ENCODE results near the gene JMJD8.
A peak's percentile ranks its signal among the peaks of the same experiment; 100 is the strongest.

The JMJD8 gene, protein sequence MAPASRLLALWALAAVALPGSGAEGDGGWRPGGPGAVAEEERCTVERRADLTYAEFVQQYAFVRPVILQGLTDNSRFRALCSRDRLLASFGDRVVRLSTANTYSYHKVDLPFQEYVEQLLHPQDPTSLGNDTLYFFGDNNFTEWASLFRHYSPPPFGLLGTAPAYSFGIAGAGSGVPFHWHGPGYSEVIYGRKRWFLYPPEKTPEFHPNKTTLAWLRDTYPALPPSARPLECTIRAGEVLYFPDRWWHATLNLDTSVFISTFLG
- long read RNA-seq, donor 1, transcript JMJD8-201 (9 exons, 2,038 nt) = major isoform, 20 of 25 reads
- long read RNA-seq, donor 1, partial matches to known transcripts = 0 of 25 reads
- long read RNA-seq, donor 1, other reads (novel, unspliced or antisense) = 0 of 25 reads
- long read RNA-seq, donor 2, transcript JMJD8-201 (9 exons, 2,038 nt) = major isoform, 8 of 9 reads
- long read RNA-seq, donor 2, partial matches to known transcripts = 0 of 9 reads
- long read RNA-seq, donor 2, other reads (novel, unspliced or antisense) = 0 of 9 reads
- long read RNA-seq, donor 3, transcript JMJD8-201 (9 exons, 2,038 nt) = major isoform, 10 of 60 reads
- long read RNA-seq, donor 3, partial matches to known transcripts = 13 of 60 reads
- long read RNA-seq, donor 3, other reads (novel, unspliced or antisense) = 36 of 60 reads
- long read RNA-seq, donor 4, transcript JMJD8-201 (9 exons, 2,038 nt) = major isoform, 7 of 13 reads
- long read RNA-seq, donor 4, partial matches to known transcripts = 0 of 13 reads
- long read RNA-seq, donor 4, other reads (novel, unspliced or antisense) = 0 of 13 reads
- long read RNA-seq, donor 5, transcript JMJD8-201 (9 exons, 2,038 nt) = major isoform, 18 of 21 reads
- long read RNA-seq, donor 5, partial matches to known transcripts = 0 of 21 reads
- long read RNA-seq, donor 5, other reads (novel, unspliced or antisense) = 0 of 21 reads
- long read RNA-seq, donor 6, transcript JMJD8-201 (9 exons, 2,038 nt) = major isoform, 19 of 24 reads
- long read RNA-seq, donor 6, partial matches to known transcripts = 0 of 24 reads
- long read RNA-seq, donor 6, other reads (novel, unspliced or antisense) = 0 of 24 reads
- long read RNA-seq, donor 7 = 0 reads
- long read RNA-seq, donor 8, transcript JMJD8-201 (9 exons, 2,038 nt) = major isoform, 20 of 24 reads
- long read RNA-seq, donor 8, partial matches to known transcripts = 0 of 24 reads
- long read RNA-seq, donor 8, other reads (novel, unspliced or antisense) = 0 of 24 reads

DNA sequence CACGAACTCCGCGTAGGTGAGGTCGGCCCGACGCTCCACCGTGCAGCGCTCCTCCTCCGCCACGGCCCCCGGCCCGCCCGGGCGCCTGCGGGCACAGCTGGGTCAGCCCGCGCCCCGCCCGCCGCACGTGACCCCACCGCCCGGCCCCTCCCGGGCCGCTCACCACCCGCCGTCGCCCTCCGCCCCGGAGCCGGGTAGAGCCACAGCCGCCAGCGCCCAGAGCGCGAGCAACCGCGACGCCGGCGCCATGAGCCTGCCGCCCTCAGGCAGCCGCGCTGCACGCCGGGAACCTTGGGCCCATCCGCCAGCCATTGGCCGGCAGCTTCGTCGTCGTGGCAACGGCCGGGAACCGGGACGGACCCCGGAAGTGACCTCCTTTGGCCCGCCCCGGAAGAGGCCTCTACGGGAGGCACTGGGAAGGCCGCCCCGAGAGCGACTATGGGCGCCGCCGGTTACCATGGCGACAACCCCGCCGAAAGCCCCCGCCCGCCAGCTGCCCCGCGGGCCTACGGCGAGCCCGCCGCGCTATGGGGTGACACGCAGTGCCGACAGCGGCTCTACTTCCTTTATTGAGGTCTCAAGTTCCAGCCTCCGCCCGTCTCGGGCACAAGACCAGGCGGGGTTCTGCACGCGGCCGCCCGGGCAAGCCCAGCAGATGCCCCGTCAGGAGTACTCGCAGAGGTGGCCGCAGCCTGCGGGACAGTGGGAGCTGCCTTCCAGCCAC lies at the start of gene JMJD8:
Gene JMJD8 (minus strand): TSS at position 264 of the 724 bp plus-strand sequence. CDS start 15 bp downstream, at position 249.
- DNase-seq = peak; percentile 88

DNA sequence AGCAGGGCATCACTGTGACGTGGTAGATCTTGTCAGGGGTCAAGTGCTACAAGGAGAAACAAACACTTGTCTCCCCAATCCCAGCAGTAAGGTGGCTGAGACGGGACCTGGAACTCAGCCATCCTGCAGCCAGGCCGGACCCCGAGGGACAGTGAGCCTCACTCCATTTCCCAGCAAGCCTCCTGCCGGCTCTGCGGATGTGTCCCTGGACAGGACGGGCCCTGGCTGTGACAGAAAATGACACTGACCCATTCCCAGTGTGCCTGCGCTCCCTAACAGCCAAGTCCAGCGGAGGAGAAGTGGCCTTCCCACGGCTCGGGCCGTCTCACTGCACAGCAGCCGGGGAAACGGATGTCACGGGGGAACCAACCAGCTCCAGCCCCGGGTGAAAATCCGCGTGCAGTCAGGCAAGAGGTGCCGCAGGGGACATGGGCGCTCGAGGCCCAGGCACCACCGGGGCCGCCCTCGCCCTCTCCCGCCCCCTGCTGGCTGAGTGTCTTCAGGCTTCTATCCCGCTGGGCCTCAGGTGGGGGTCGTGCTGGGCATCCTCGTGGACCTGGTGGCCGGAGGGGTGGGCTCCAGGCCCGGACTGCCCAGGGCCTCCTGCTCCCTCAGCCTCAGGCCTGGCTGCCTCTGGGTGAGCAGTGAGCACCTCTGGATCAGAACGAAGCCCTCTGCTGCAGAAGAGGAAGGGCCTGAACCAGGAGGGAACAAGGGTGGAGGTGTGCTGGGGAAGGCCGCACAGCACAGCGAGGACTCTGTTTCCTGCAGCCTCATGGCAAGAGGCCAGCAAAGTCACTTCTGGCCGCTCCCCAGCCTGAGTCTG lies 49.5 kb upstream of the JMJD8 start:
- DNase-seq = no peak

DNA sequence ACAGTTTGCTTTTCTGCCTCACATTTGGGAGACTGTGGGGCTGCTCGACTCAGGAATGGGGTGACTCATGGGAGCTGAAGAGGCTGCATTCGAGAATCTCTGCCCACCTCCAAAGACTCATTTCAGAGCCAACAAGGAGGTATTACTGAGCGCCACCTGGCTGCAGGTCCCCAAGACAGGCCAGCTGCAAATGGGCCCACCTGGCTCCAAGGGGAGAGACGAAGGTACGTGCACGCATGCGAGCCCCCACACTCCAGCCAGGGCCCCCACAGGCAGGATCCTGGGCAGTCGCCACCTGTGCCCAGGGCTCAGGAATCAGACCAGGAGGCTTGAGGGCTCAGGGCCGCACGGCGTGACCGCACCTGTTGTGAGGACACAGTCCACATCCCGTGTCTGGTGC lies 48.8 kb upstream of the JMJD8 start:
- no peak for DNase-seq

DNA sequence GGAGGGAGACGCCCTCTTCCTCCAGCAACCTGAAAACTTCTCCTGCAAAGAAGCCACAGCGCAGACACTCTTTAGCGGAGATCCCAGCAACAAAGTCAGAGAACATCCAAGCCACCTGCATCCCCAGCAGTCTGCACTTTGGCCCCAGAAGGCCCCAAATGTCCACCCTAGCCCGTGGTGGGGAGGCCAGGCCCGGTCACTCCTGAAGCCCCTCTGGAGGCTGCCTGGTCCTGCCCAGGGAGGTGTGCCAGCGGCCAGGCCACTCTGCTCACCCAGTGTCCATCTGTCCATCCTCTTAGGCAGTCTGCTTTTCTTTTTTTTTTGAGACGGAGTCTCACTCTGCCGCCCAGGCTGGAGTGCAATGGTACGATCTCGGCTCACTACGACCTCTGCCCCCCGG lies 48.2 kb upstream of the JMJD8 start:
- no peak for DNase-seq

DNA sequence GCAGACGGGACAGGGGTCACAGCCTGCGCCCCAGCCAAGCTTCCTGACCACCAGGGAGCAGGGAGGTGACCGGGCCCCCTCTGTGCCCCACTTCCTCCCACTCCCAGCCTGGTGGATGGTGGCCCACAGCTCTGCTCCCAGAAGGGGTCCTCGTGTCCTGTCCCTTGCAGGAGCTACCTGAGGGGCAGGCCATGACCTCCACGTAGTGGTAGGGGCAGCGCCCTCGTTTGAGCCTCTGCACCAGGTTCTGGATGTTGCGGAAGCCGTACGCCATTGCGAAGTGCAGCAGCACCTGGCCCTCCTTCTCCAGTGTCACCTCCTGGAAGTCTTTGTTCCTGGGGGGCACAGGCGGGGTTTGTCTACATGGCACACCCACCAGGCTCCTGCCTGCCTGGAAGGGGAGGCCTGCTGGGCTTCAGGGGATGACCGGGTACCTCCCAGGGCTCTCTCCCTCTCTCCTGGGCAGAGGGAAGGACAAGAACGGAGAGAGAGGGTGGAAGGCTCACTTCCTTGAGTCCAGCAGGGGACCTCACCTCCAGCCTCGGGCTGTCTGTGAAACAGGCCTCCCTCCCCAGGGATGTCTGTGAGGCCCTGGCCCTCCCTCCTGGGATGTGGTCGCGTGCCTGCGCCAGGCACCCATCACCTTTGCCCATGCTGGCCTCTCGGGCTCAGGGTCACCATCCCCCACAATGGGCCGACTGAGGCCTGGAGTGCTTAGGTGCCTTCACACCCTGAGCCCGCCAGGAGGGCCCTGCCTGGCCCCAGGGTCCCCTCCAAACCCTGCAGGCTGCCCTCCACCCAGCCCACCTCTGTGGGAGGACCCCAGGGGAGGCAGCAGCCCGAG lies 46.8 kb upstream of the JMJD8 start:
- no peak for DNase-seq

DNA sequence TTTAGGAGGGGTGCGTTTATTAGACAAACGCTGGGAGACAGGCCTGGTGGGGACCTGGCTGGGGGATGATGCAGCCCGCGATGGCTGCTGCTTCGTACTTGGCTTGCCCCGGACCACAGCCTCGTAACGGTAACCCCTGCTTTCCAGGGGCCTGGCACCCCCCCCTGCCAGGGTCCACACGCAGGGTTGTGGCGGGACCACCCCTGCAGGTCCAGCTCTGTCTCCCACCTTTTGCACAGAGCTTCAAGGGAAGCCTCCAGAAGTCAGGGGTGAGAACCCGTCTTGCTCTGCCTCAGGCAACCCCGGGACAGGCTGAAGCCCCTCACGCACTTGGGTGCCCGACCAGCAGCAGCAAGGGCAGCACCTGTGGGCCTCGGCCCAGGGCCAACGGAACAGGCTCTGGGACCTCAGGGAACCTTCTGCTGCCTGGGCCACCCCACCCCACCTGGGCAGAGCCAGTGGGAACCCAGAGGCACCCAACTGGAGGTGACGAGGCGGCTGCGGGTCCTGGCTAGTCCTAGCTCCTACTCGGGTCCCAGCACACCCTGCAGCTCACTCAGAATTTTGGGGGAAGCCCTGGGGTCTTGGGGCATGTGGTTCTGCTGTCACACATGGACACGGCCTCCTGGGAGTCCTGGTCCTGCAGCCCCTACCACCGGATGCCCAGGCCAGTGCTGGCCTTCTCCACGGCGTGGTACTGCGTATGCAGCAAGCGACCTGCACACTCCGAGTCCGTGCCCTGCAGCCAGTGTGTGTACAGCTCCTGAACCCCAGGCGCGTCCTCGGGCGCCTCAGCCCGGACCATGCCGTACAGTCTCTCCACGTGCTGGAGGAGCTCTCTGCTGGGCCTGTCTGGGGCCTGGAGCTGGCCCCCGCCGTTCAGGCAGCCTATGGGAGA lies 45.9 kb upstream of the JMJD8 start:
- DNase-seq = no peak

DNA sequence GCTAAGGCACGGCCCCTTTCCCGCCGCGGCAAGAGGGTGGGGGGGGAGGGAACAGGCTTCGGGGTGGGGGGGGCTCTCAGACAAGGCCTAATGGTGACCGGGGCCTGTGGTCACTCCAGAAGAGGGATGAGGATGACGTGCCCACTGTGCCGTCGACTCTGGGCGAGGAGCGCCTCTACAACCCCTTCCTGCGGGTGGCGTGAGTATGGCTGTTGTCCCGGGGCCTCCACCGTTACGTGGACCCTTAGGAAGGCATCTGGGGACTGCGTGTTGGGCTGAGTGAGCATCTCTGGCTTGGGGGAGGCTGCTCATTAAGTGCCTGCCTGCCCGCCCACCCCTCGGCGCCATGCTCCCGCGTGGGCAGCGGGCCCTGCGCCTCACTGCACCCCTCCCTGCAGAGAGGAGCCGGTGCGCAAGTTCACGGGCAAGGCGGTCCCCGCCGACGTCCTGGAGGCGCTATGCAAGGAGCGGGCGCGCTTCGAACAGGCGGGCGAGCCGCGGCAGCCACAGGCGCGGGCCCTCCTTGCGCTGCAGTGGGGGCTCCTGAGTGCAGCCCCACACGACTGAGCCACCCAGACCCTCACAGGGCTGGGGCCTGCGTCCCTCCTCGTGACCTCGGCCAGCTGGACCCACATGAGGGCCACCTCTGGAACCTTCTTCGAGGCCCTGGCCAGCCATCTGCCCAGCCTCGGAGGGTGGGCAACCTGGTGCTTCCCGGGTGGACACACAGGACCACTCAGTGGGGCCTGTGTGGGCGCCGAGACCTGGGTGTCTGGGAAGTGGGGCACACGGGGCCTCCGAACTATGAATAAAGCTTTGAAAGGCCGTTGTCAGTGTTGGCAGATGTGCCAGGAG lies 45.0 kb upstream of the JMJD8 start:
- DNase-seq = no peak

DNA sequence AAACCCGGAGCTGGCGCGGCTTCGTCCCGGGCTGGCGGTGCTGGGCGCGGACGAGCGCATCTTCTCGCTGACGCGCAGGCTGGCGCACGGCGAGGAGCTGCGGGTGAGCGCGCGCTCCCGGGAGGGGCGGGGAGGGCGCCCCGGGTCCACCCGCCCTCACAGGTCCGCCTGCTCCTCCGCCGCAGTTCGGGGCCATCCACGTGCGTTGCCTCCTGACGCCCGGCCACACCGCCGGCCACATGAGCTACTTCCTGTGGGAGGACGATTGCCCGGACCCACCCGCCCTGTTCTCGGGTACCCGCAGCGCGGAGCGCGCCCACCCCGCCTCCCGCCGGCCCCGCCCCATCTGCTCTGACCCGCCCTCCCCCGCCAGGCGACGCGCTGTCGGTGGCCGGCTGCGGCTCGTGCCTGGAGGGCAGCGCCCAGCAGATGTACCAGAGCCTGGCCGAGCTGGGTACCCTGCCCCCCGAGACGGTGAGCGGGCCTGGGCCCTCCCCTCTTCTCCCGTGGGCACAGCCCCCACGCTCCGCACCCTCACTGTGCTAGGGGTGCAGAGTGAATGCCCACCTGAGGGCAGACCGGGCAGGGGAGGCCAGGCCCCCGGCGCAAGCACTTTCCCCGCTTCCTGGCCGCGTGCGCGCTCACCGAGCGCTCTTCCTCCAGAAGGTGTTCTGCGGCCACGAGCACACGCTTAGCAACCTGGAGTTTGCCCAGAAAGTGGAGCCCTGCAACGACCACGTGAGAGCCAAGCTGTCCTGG lies 44.2 kb upstream of the JMJD8 start:
- peak; percentile 65 for DNase-seq

DNA sequence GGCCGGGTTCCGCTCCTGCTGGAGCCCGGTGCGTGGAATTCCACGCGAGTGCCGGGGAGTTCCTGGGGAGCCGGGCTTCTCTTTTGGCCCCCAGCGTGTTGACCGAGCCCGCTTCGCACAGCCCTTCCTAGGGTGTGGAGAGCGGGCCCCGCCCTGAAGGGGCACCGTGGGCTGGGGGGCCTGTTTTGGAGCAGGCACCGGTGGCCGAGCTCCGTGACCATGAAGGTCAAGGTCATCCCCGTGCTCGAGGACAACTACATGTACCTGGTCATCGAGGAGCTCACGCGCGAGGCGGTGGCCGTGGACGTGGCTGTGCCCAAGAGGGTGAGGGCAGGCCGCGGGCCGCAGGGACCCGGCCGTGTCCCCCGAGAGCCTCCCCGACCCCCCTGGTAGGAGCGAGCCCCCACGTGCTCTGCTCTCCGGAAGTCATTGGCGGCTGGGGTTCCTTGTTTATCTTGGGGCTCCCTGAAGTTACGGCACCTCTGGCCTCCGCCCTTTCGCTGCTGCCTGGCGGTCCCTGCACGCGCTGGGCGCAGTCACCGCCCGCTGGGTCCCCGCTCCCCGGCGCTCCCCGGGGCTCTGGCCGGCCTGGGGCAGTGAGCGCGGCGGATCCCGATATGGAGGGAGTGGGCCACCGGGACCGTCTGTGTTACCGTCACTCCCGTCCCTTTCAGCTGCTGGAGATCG lies 43.3 kb upstream of the JMJD8 start:
- DNase-seq = peak; percentile 51

DNA sequence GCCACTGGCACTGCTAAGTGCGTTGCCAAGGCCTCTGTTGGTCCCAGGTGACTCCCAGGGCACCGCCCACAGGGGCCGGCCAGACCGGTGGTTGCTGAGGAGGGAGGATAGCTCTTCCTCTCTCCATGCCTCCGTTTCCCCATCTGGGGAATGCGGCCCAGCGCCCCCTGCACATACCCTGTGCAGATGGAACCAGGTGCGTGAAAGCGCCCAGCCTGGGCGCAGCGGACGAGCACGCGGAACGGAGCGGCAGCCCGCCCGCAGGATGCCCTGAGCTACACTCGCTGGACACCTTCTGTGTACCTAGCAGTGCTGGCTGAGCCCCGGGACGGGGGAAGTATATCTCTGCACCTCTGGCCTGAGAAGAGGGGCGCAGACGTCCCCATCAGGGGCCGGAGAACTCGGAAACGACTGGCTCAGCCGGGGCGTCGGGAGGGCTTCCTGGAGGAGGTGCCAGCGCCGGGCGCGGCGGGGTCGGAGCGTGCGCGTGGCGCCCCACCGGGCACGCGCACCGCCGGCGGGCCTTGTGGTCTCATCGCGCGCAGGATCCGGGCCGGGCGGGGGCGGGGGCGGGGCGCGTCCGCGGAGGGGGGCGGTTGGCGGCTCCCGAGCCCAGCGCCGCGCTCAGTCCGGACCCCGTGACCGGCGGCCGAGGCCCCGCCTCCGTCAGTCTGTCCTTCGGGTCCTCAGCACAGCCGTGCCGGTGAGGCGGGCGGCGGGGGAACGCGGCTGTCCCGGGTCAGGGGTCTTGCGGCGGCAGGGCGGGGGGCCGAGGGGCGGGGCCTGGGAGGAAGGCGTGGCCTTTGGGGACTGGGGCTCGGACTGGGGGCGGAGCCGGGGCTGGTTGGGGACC lies 42.5 kb upstream of the JMJD8 start, which contains the start of the genes CCDC78 and HAGHL:
Gene CCDC78 (minus strand): TSS at position 6 of the 853 bp plus-strand sequence. CDS start 76 bp downstream, outside the sequence.
Gene HAGHL (plus strand): TSS at position 669 of the 853 bp plus-strand sequence. CDS start 404 bp downstream, outside the sequence.
- DNase-seq = peak; percentile 45

DNA sequence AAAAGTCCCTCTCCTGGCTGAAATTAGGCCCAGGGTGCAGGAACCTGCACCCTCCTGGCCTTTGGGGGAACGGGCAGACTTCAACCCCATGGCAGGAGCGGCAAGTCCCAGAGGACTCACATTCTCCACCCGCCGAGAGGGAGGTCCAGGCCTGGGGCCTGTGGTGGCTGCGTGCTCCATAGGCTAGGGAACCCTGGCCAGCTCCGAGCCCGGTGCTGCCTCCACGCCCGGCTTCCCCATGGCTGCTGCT lies 42.0 kb upstream of the JMJD8 start:
- no peak for DNase-seq

DNA sequence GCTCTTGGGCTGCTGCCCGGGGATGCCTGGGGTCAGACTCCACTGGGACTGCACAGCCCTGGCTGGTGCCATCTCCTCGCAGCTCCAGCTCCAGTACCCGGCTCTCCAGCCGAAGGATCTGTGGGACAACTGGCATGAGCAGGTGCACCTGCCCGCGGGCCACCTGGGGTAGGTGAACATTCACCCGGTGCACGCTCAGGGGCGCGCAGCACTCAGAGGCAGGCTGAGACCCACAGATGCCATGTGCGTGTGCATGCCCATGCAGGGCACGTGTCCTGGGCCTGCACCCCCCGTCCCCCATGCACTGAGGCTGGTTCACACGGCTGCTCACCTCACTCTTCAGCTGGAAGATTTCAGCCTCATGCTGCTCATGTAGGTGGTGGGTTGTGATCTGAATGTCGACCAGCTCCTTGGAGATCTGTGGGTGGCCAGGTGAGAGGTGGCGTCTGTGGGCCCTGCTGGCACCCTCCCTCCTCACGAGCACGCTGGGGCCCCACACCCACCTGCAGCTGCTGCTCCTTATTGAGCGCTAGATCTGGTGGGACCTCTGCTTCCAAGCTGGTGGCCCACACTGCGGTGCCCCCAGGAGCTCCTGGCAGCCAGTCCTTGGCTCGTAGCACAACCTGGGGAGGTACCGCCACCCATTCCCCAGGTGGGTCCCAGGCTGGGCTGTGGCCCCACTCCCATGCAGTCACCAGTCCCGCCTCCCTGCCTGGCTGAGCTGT lies 41.5 kb upstream of the JMJD8 start:
- DNase-seq = no peak

DNA sequence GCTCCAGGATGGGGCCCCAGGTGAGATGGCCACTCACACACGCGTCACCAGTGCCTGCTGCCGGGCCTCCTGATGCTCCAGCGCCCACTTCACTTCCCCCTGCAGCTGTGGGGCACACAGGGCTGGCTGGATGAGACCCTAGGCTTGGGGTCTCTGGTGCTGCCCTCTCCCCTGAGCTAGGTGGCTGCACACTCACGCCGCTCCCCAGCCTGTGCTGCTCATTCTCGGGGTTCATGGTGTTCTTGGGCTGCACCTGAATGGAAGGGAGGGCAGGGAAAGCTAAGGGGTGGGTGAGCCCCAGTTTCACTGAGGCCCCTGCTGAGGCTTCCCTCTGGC lies 40.9 kb upstream of the JMJD8 start:
- DNase-seq = no peak

DNA sequence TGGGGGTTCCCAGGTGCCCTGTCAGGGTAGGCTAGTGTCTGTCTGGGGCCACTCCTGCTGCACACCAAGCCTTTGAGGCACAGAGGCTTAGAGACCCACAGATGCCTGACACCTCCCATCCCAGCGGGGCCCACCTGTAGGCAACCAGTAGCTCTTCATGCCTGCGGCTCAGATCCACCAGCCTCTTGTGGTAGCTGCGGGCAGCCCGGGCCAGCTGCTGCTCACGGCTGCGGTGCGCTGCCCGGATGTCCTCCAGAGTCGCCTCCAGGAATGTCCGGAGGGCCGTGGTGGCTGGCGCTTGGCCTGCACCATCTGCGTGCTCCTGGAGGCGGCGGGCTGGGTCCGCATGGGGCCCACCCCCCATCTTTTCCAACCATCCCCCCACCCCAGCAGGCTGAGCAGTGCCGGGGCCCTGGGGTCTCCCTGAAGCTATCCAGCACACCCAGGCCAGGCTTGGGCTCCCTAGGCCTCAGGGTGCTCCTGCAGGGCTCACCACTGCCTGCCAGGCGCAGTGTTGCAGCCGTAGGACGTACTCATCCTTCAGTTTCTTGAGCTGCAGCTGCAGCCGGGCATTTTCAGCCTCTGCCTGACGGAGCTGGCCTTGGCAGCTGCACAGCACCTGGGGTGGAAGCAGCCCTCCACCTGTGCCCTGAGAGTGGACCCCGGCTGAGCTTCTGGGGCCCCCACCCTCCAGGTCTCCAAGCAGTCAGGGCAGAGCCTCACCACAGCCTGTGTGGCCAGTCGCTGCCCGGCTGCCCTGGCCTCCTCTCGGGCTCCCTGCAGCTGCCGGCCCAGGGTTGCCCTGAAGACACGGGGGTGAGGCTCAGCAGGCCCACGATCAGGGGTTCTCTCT lies 40.3 kb upstream of the JMJD8 start:
- no peak for DNase-seq
